Right renal pelvis (tissue), 4 donors: ENCODE data around the gene KISS1R. TPM values are rescaled to one million over a fixed set of nuclear protein-coding genes. Genes with fewer than 3 reads are reported as not detected.

Experiments
- DNase-seq, 4 donors: peaks; one replicate each; pipeline ENCODE4 v3.0.0-alpha.2; 2013; ENCODE audit warnings: low read depth in 4 of 4, low spot score in 3 of 4, missing footprints in 1 of 4
- polyA plus RNA-seq, 4 donors: library from polyadenylated mRNA; unstranded; fragments of 120-200 nt; gene quantifications; one replicate each; pipeline ENCODE4 v1.2.1, GENCODE V29; 2013; ENCODE audit not compliant: insufficient read length in 4 of 4

KISS1R gene
- polyA plus RNA-seq, 4 donors = 0.38 to 1.6 (median 0.61) TPM

GRCh38 chr19:919199-920050 is 2.3 kb downstream of the KISS1R start:
- DNase-seq = no peak

- DNase-seq = no peak
Observed at GRCh38 chr19:920051-920864, 3.1 kb downstream of the KISS1R start.

GRCh38 chr19:924553-925086 is 7.5 kb downstream of the KISS1R start:
- DNase-seq = no peak

GRCh38 chr19:925087-925525 is 8.0 kb downstream of the KISS1R start:
- DNase-seq = no peak

- peak in 3 of 4 donors; percentile 79 to 86 (median 84) for DNase-seq
Observed at GRCh38 chr19:925526-926322, 8.6 kb downstream of the KISS1R start, which contains the start of gene ARID3A. ARID3A (plus strand) TSS chr19:926035; CDS start chr19:929529, 3,494 bp downstream.

GRCh38 chr19:926323-926588 is 9.1 kb downstream of the KISS1R start:
- no peak for DNase-seq

- no peak for DNase-seq
Observed at GRCh38 chr19:926589-927350, 9.6 kb downstream of the KISS1R start.

- no peak for DNase-seq
Observed at GRCh38 chr19:927351-927779, 10.2 kb downstream of the KISS1R start.

- DNase-seq = no peak
Observed at GRCh38 chr19:927780-928401, 10.8 kb downstream of the KISS1R start.

GRCh38 chr19:928471-929202 is 11.5 kb downstream of the KISS1R start:
- no peak for DNase-seq

GRCh38 chr19:929203-929890 is 12.2 kb downstream of the KISS1R start:
- DNase-seq = no peak

GRCh38 chr19:929891-930258 is 12.7 kb downstream of the KISS1R start:
- DNase-seq = no peak

- no peak for DNase-seq
Observed at GRCh38 chr19:931860-932647, 14.9 kb downstream of the KISS1R start.

- DNase-seq = peak in 2 of 4 donors; percentile 73 to 79
Observed at GRCh38 chr19:932648-933552, 15.8 kb downstream of the KISS1R start.

- DNase-seq = no peak
Observed at GRCh38 chr19:933553-933882, 16.4 kb downstream of the KISS1R start.

GRCh38 chr19:934197-934840 is 17.2 kb downstream of the KISS1R start:
- DNase-seq = no peak
